HepG2 (cell line): ENCODE measurements around the gene CAPN10. TPM values are rescaled to one million over a fixed set of nuclear protein-coding genes. Genes with fewer than 3 reads are reported as not detected.
A peak's percentile ranks its signal among the peaks of the same experiment; 100 is the strongest.

Experiments
- FOXM1 ChIP-seq: sonication (generic); formaldehyde crosslinking; IDR thresholded peaks from 2 replicates; pipeline ENCODE4 v1.5.0; 2020; ENCODE audit warnings: missing genetic modification reagents
- IKZF1 ChIP-seq: fragments of 450-650 bp; IDR thresholded peaks from 2 replicates; pipeline ENCODE4 v1.7.1; 2016
- MAX ChIP-seq: IDR thresholded peaks from 2 replicates; pipeline ENCODE4 v1.6.1; 2012; ENCODE audit warnings: inconsistent platforms
- NFAT5 ChIP-seq: sonication (generic); formaldehyde crosslinking; IDR thresholded peaks from 2 replicates; pipeline ENCODE4 v1.4.0; 2020; ENCODE audit warnings: missing genetic modification reagents
- PAX8 ChIP-seq: sonication (generic); formaldehyde crosslinking; IDR thresholded peaks from 2 replicates; pipeline ENCODE4 v1.8.0; 2022; ENCODE audit warnings: mild to moderate bottlenecking, missing genetic modification reagents, borderline replicate concordance
- PBX3 ChIP-seq: sonication (generic); formaldehyde crosslinking; IDR thresholded peaks from 2 replicates; pipeline ENCODE4 v1.8.1; 2023; ENCODE audit warnings: missing genetic modification reagents, inconsistent platforms, borderline replicate concordance
- ZNF432 ChIP-seq: sonication (generic); formaldehyde crosslinking; IDR thresholded peaks from 2 replicates; pipeline ENCODE4 v1.5.0; 2020; ENCODE audit warnings: missing genetic modification reagents, mild to moderate bottlenecking, borderline replicate concordance
- ZNF556 ChIP-seq: sonication (generic); formaldehyde crosslinking; IDR thresholded peaks from 2 replicates; pipeline ENCODE4 v1.4.0; 2020; ENCODE audit warnings: mild to moderate bottlenecking, missing genetic modification reagents, borderline replicate concordance
- ZSCAN31 ChIP-seq: sonication (generic); formaldehyde crosslinking; IDR thresholded peaks from 2 replicates; pipeline ENCODE4 v1.5.0; 2020; ENCODE audit warnings: low read depth, mild to moderate bottlenecking, missing genetic modification reagents
- polyA plus RNA-seq, 8 experiments: library from polyadenylated mRNA; depleted of rRNA in 3 of 8; stranded (reverse) in 7 of 8; unstranded in 1 of 8; fragments of >200 nt; fragmentation: Illumina TruSeq in 4 of 8; extraction: Trizol in 4 of 8; gene quantifications; 2 replicates each; pipeline versions ENCODE4 v1.2.1 to v1.2.3, GENCODE V29; 2011 to 2016; ENCODE audit warnings: low read depth in 4 of 8, missing spikeins in 1 of 8, mixed read lengths in 1 of 8; ENCODE audit not compliant: insufficient read depth in 1 of 8
- total RNA-seq, 5 experiments: library from RNA; depleted of rRNA; stranded (reverse); fragments of >200 nt; fragmentation: Illumina TruSeq; extraction: Trizol; gene quantifications; 2 replicates each; pipeline ENCODE4 v1.2.3, GENCODE V29; 2016; ENCODE audit warnings: low read depth in 1 of 5

The CAPN10 gene
- total and polyA plus RNA-seq, 2 of the 13 experiments (the other 11 are each of a cell fraction or from before 2014, with no cell fraction given): 27.6 to 32.4 TPM

GRCh38 chr2:240604939-240605716 lies 18.6 kb downstream of the CAPN10 start (continued):
- TF ChIP-seq ZNF556 (CRISPR knock-in tag) (0 out of 2 replicates have a peak, but pooled peaks have one; percentile 83), FOXM1 (CRISPR knock-in tag) (no peak), ZNF432 (CRISPR knock-in tag) (no peak), MAX (peak; percentile 65), NFAT5 (CRISPR knock-in tag) (no peak), PBX3 (CRISPR knock-in tag) (no peak), IKZF1 (no peak), ZSCAN31 (CRISPR knock-in tag) (peak; percentile 86), PAX8 (peak; percentile 84; the same call in 1 of the 2 replicates)
